ENCODE results near the gene TMEM121B.

GRCh38 chr22:17138513-17138912, 17.4 kb upstream of the TMEM121B start:
- TF ChIP-seq CTCF (optimal IDR thresholded peaks at IDR 0.05 in 1 of 3, IDR thresholded peaks at IDR 0.05 in 1 of 3, conservative IDR thresholded peaks at IDR 0.05 in 1 of 3; ENCODE audit: extremely low read depth in 1 of 3, insufficient read depth in 2 of 3, low read length in 3 of 3) (no peak), EZH2 (IDR thresholded peaks at IDR 0.05; ENCODE audit: low read length) (no peak)

Measured in keratinocyte (primary cell).